ENCODE data around the gene P2RX7.

- TF ChIP-seq EZH2 (IDR thresholded peaks at IDR 0.05; ENCODE audit: insufficient read depth, low read length) (no peak), CTCF (IDR thresholded peaks at IDR 0.05; ENCODE audit: insufficient read depth, low read depth, low read length) (no peak)
These were observed 9.2 kb upstream of the P2RX7 start for GRCh38 chr12:121123488-121123887.
